ENCODE data around the gene MAP3K7.

The MAP3K7 gene

GRCh38 chr6:90525421-90525820, 61.5 kb downstream of the MAP3K7 start:
- DNase-seq (ENCODE audit: low spot score) = no peak

- DNase-seq (ENCODE audit: low spot score) = no peak
Observed at GRCh38 chr6:90523779-90524310, 63.0 kb downstream of the MAP3K7 start.

- DNase-seq (ENCODE audit: low spot score) = no peak
Observed at GRCh38 chr6:90521955-90522354, 64.9 kb downstream of the MAP3K7 start.

- no peak for DNase-seq (ENCODE audit: low spot score)
Observed at GRCh38 chr6:90516074-90516660, 70.7 kb downstream of the MAP3K7 start.

- DNase-seq (ENCODE audit: low spot score) = no peak
Observed at GRCh38 chr6:90514496-90514895, 72.4 kb downstream of the MAP3K7 start.

GRCh38 chr6:90508753-90509152, 78.1 kb downstream of the MAP3K7 start:
- no peak for DNase-seq (ENCODE audit: low spot score)

- peak; percentile 54 for DNase-seq (ENCODE audit: low spot score)
Observed at GRCh38 chr6:90502866-90503407, 83.9 kb downstream of the MAP3K7 start.

- DNase-seq (ENCODE audit: low spot score) = no peak
Observed at GRCh38 chr6:90502381-90502780, 84.5 kb downstream of the MAP3K7 start.

GRCh38 chr6:90500458-90500857, 86.4 kb downstream of the MAP3K7 start:
- no peak for DNase-seq (ENCODE audit: low spot score)

- DNase-seq (ENCODE audit: low spot score) = no peak
Observed at GRCh38 chr6:90497411-90497810, 89.5 kb downstream of the MAP3K7 start.

- DNase-seq (ENCODE audit: low spot score) = no peak
Observed at GRCh38 chr6:90496258-90497016, 90.4 kb downstream of the MAP3K7 start.

- DNase-seq (ENCODE audit: low spot score) = no peak
Observed at GRCh38 chr6:90495216-90495817, 91.6 kb downstream of the MAP3K7 start.

- no peak for DNase-seq (ENCODE audit: low spot score)
Observed at GRCh38 chr6:90494067-90494780, 92.6 kb downstream of the MAP3K7 start.

GRCh38 chr6:90493332-90493731, 93.5 kb downstream of the MAP3K7 start:
- DNase-seq (ENCODE audit: low spot score) = no peak

- no peak for DNase-seq (ENCODE audit: low spot score)
Observed at GRCh38 chr6:90492798-90493197, 94.1 kb downstream of the MAP3K7 start.

GRCh38 chr6:90492369-90492768, 94.5 kb downstream of the MAP3K7 start:
- DNase-seq (ENCODE audit: low spot score) = no peak

GRCh38 chr6:90490030-90490716, 96.7 kb downstream of the MAP3K7 start:
- DNase-seq (ENCODE audit: low spot score) = no peak

- no peak for DNase-seq (ENCODE audit: low spot score)
Observed at GRCh38 chr6:90488816-90489215, 98.1 kb downstream of the MAP3K7 start.

- DNase-seq (ENCODE audit: low spot score) = no peak
Observed at GRCh38 chr6:90485635-90486277, 101.1 kb downstream of the MAP3K7 start.

GRCh38 chr6:90484903-90485302, 102.0 kb downstream of the MAP3K7 start:
- no peak for DNase-seq (ENCODE audit: low spot score)

- no peak for DNase-seq (ENCODE audit: low spot score)
Observed at GRCh38 chr6:90484385-90484784, 102.5 kb downstream of the MAP3K7 start.
